Lower lobe of right lung (tissue), 2 donors: Measurements from ENCODE around the gene DENND6B. TPM values are rescaled to one million over a fixed set of nuclear protein-coding genes. Genes with fewer than 3 reads are reported as not detected.

Experiments used
- ATAC-seq, 2 donors: fragments of 200-7000 bp; cut with Tn5 transposase; one replicate each; pipeline ENCODE4 v1.9.1; 2020 to 2022; ENCODE audit warnings: mild to moderate bottlenecking in 2 of 2, moderate library complexity in 2 of 2
- DNase-seq: peaks from one replicate; pipeline ENCODE4 v3.0.0-alpha.2; 2020
- H3K27ac ChIP-seq: fragments of 200-600 bp; one replicate; pipeline ENCODE4 v1.8.0; 2022
- H3K27me3 ChIP-seq: fragments of 200-600 bp; one replicate; pipeline ENCODE4 v1.8.0; 2022; ENCODE audit warnings: low read depth
- H3K36me3 ChIP-seq: fragments of 200-600 bp; one replicate; pipeline ENCODE4 v1.8.0; 2022; ENCODE audit warnings: mild to moderate bottlenecking
- H3K4me1 ChIP-seq: fragments of 200-600 bp; one replicate; pipeline ENCODE4 v1.8.0; 2022
- H3K4me3 ChIP-seq: fragments of 200-600 bp; one replicate; pipeline ENCODE4 v1.8.0; 2022; ENCODE audit warnings: mild to moderate bottlenecking
- H3K9me3 ChIP-seq: fragments of 200-600 bp; one replicate; pipeline ENCODE4 v1.8.0; 2022
- CTCF ChIP-seq: fragments of 200-600 bp; IDR thresholded peaks from one replicate; pipeline ENCODE4 v1.8.0; 2022; ENCODE audit warnings: antibody characterized with exemption, mild to moderate bottlenecking
- intact Hi-C: fragments of 100-400 bp; cut with DNase I; formaldehyde crosslinking; loops from one replicate; pipeline ENCODE4 v1.11.0; 2022
- total RNA-seq: library from RNA; stranded (reverse); fragmentation: NEBNext Ultra II Directional; extraction: Animal tissue kit (Norgen Biotek cat#: 25700); gene quantifications from one replicate; pipeline ENCODE4 v1.2.1, GENCODE V29; 2021
- donor health status: DM: no; HTN: yes; CAD: no; lungs with severe emphysema.

Gene DENND6B
- total RNA-seq, 1 donor from 2014 or later, result 14.4 TPM

DNA sequence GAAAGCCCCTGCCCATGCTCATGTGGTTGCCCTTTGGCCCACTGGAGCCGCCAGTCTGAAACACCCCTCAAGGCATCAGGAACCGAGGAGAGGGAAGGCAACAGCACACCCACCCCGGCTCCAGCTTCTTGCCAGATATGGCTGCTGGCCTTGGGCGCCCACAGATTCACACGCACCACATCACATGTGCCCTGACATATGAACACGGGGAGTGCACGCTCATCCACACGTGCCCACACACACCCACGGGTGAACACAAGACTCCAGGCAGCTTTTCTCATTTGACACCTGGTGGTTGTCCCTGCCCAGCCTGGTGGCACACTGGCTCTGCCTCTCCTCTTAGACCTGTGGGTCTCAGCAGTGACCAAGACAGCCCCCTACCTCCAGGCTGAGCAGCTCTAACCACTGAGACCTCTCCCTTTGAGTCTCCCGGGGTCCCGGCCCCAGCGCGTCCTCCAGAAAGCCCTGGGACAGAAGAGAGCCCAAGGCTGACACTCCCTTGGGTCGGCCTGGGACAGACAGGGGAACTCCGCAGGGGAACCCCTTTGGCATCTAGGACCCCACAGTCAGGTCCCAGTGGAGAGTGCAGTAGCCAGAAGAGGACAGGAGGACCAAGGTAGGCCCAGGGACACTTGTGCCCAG is 62.6 kb downstream of the DENND6B start:
- TF ChIP-seq CTCF, result no peak
- H3K36me3 ChIP-seq, result peaks cover 6% of the 10 kb centered on the region
- no peak overlapping the region for H3K4me3 ChIP-seq
- no peaks in the 10 kb centered on the region for H3K9me3 ChIP-seq
- no peak overlapping the region for H3K27ac ChIP-seq
- no peak for ATAC-seq
- peaks cover 25% of the 10 kb centered on the region for H3K27me3 ChIP-seq
- intact Hi-C loops, result no loop called here
- DNase-seq, result no peak
- H3K4me1 ChIP-seq, result peaks cover 32% of the 10 kb centered on the region

- Histone ChIP-seq H3K4me1 (peaks cover 20% of the 10 kb centered on the region), H3K27ac (no peak overlapping the region), H3K36me3 (peaks cover 6% of the 10 kb centered on the region), H3K27me3 (peaks cover 25% of the 10 kb centered on the region), H3K9me3 (no peaks in the 10 kb centered on the region), H3K4me3 (no peak overlapping the region)
- intact Hi-C loops, result no loop called here
- DNase-seq (no peak), ATAC-seq (no peak)
- TF ChIP-seq CTCF, result no peak
Measured at GRCh38 chr22:50262973-50263617, 63.7 kb downstream of the DENND6B start.

- no peaks in the 10 kb centered on the region for H3K9me3 ChIP-seq
- DNase-seq, result no peak
- no peak for ATAC-seq
- H3K27ac ChIP-seq, result no peak overlapping the region
- H3K36me3 ChIP-seq, result peaks cover 6% of the 10 kb centered on the region
- peaks cover 16% of the 10 kb centered on the region for H3K4me1 ChIP-seq
- H3K27me3 ChIP-seq, result peaks cover 25% of the 10 kb centered on the region
- no peak overlapping the region for H3K4me3 ChIP-seq
- intact Hi-C loops, result no loop called here
- no peak for TF ChIP-seq CTCF
Measured at GRCh38 chr22:50262460-50262911, 64.3 kb downstream of the DENND6B start.

- Histone ChIP-seq H3K4me1 (peaks cover 16% of the 10 kb centered on the region), H3K27me3 (peaks cover 25% of the 10 kb centered on the region), H3K36me3 (peaks cover 6% of the 10 kb centered on the region), H3K27ac (no peak within 1 kb of the TSS), H3K4me3 (peak within 1 kb of the TSS; percentile 57), H3K9me3 (no peaks in the 10 kb centered on the region)
- no peak for DNase-seq
- ATAC-seq, result peak; percentile 4 to 16
- intact Hi-C loops, result no loop called here
- TF ChIP-seq CTCF, result no peak
Measured at GRCh38 chr22:50261615-50262459, 65.0 kb downstream of the DENND6B start, which contains the start of gene MAPK12. Gene MAPK12 (minus strand): TSS chr22:50261683. CDS start chr22:50261509, 174 bp downstream.

DNA sequence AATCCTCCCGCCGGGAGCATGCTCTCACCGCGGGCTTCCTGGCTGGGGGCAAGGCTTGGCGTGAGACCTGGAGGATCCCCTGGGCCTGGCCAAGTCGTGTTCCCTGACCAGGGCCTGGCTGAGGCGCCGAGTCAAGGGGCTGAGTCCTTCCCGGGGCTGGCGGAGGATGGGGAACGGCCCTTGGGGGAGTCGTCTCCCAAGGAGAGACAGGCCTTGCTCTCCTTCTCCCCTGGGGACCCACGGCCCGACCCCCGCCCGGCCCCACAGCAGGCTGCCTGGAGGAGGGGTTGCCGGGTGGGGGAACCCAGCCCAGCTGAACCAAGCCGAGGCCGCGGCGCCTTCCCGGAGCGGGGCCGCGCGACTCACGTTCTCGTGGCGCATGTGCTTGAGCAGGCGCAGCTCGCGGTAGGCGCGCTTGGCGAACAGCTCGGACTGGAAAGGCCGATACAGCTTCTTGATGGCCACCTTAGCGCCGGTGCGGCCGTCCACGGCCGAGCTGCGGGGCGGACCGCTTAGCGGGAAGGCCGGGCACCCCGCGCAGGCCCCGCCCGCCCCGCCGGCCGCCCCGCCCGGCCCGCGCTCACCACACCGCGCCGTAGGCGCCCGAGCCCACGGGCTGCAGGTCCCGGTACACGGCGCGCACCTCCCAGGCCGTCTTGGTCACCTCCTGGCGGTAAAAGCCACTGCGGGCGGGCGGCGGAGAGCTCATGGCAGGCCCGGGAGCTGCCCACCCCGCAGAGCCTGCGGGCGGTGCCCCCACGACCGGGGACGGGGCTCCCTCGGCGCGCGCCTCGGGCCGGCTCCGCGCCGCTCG is 65.8 kb downstream of the DENND6B start:
- intact Hi-C loops, result no loop called here
- H3K27ac ChIP-seq, result no peak overlapping the region
- peaks cover 16% of the 10 kb centered on the region for H3K4me1 ChIP-seq
- H3K27me3 ChIP-seq, result peaks cover 20% of the 10 kb centered on the region
- TF ChIP-seq CTCF, result no peak
- peaks cover under 1% of the 10 kb centered on the region for H3K36me3 ChIP-seq
- peak; percentile 68 for DNase-seq
- peak in 1 of 2 donors; percentile 7 for ATAC-seq
- H3K4me3 ChIP-seq, result peak overlapping the region; percentile 57
- H3K9me3 ChIP-seq, result no peaks in the 10 kb centered on the region
